ENCODE results near the gene NIPBL.

NIPBL gene

DNA sequence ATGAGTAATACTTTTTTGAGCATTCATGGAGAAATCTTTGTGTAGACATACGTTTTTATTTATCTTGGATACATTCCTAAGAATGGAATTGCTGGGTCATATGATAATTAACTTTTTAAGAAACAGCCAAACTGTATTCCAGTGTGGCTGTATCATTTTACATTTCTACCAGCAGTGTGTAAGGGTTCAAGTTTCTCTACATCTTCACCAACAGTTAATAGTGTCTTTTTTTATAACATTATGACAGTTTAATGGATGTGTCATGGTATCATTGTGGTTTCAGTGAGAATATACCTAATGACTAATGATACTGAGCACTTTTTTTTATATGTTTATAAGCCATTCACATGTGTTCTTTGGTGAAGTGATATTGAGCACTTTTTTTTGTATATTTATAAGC, 52.4 kb downstream of the NIPBL start:
- no peaks in the 10 kb centered on the region for H3K36me3 ChIP-seq
- H3K27me3 ChIP-seq: no peaks in the 10 kb centered on the region
- TF ChIP-seq CTCF (IDR thresholded peaks at IDR 0.05): no peak
- no peak overlapping the region for H3K4me3 ChIP-seq (ENCODE audit: low read depth in 1 of 2, low read length in 1 of 2)
- H3K9me3 ChIP-seq: no peaks in the 10 kb centered on the region
- H3K27ac ChIP-seq: no peak overlapping the region
- H3K4me1 ChIP-seq (ENCODE audit: control insufficient read depth in 1 of 2, insufficient read depth in 1 of 2, low read depth in 1 of 2, low read length in 1 of 2): peaks cover 0 to 1% of the 10 kb centered on the region in 2 experiments

DNA sequence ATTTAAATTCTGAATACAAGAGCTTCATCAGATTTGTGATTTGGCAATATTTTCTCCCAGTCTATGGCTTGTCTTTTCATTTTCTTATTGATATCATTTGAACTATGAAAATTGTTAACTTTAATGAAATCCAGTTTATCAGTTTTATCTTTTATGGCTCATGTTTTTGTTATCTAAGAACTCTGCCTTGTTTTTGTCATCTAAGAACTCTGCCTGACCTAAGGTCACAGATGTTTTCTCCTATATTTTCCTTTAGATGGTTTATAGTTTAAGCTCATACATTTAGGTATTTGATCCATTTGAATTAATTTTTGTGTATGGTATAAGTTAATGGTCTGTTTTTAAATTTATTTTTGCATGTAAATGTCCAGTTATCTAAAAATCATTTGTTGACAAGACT, 52.9 kb downstream of the NIPBL start:
- Histone ChIP-seq H3K9me3 (no peaks in the 10 kb centered on the region), H3K4me1 (ENCODE audit: control insufficient read depth in 1 of 2, insufficient read depth in 1 of 2, low read depth in 1 of 2, low read length in 1 of 2) (peaks cover 0 to 6% of the 10 kb centered on the region in 2 experiments), H3K36me3 (no peaks in the 10 kb centered on the region), H3K27ac (no peak overlapping the region), H3K27me3 (no peaks in the 10 kb centered on the region), H3K4me3 (ENCODE audit: low read depth in 1 of 2, low read length in 1 of 2) (no peak overlapping the region)
- TF ChIP-seq CTCF (IDR thresholded peaks at IDR 0.05): no peak

DNA sequence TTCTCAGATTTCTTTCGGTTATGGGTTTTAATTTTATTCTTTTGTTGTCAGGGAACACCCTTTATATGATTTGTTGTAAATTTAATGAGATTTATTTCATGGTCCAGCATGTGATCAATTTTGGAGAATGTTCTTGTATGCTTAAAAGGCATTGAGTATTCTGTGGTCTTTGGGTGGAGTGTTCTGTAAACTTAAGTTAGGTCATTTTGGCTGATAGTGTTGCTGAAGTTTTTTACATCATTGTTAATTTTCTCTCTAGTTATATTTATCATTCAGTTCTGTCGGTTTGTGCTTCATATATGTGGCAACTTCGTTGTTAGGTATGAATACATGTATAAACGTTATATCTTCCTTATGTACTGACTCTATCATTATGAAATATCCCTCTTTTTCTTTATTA, 55.5 kb downstream of the NIPBL start:
- Histone ChIP-seq H3K36me3 (no peaks in the 10 kb centered on the region), H3K27ac (no peak overlapping the region), H3K9me3 (no peaks in the 10 kb centered on the region), H3K4me1 (ENCODE audit: control insufficient read depth in 1 of 2, insufficient read depth in 1 of 2, low read depth in 1 of 2, low read length in 1 of 2) (peaks cover 0 to 8% of the 10 kb centered on the region in 2 experiments), H3K27me3 (no peaks in the 10 kb centered on the region), H3K4me3 (ENCODE audit: low read depth in 1 of 2, low read length in 1 of 2) (no peak overlapping the region)
- no peak for TF ChIP-seq CTCF (IDR thresholded peaks at IDR 0.05)

DNA sequence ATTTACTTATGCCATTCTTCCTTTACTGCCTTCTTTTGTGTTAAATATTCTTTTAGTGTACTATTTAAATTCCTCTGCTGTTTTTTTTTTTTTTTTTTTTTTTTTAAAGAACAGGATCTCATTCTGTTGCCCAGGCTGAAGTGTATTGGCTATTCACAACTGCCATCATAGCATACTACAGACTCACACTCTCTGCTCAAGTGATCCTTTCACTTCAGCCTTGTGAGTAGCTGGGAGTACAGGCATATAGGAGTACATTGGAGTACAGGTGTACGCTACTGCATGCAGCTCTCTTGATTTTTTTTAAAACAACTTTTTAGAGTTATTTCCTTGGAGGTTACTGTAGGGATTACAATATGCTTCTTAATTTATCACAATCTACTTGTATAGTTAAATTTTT, 56.1 kb downstream of the NIPBL start:
- Histone ChIP-seq H3K4me1 (ENCODE audit: control insufficient read depth in 1 of 2, insufficient read depth in 1 of 2, low read depth in 1 of 2, low read length in 1 of 2) (peaks cover 0 to 8% of the 10 kb centered on the region in 2 experiments), H3K27ac (no peak overlapping the region), H3K27me3 (no peaks in the 10 kb centered on the region), H3K36me3 (no peaks in the 10 kb centered on the region), H3K9me3 (no peaks in the 10 kb centered on the region), H3K4me3 (ENCODE audit: low read depth in 1 of 2, low read length in 1 of 2) (no peak overlapping the region)
- TF ChIP-seq CTCF (IDR thresholded peaks at IDR 0.05): no peak

GRCh38 chr5:36934740-36935356, 58.3 kb downstream of the NIPBL start:
- no peak for TF ChIP-seq CTCF (IDR thresholded peaks at IDR 0.05)
- no peaks in the 10 kb centered on the region for H3K9me3 ChIP-seq
- H3K4me1 ChIP-seq (ENCODE audit: control insufficient read depth in 1 of 2, insufficient read depth in 1 of 2, low read depth in 1 of 2, low read length in 1 of 2): peaks cover 4 to 16% of the 10 kb centered on the region in 2 experiments
- H3K27me3 ChIP-seq: no peaks in the 10 kb centered on the region
- H3K27ac ChIP-seq: no peak overlapping the region
- H3K36me3 ChIP-seq: no peaks in the 10 kb centered on the region
- H3K4me3 ChIP-seq (ENCODE audit: low read depth in 1 of 2, low read length in 1 of 2): no peak overlapping the region
